GM12801 (cell line): Measurements from ENCODE around the gene SLC18A3.

ENCODE experiments used
- TF ChIP-seq, protein P1 (sequence below): IDR thresholded peaks from one replicate; pipeline ENCODE4 v1.5.1; 2011; ENCODE audit warnings: control low read depth; ENCODE audit not compliant: insufficient read length; ENCODE audit errors: extremely low read depth

SLC18A3 gene

DNA sequence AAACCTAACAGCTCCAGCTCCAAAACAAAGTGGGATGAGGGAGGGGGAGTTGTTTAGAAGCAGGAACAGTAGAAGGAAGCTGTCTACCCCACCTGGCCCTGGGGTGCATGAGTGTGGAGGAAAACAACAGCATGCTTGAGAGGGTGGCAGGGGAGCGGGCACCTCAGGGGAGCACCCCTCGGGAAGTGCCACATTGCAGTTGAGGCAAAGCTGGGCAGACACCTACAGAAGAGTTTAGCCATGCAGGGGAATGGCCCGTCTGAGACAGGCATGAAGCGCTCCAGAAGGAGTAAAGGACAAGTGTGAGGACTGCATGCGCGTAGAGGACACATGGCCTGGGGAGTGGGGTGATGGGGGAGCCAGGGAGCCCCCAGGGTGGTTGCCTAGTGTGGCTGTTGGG, 21.9 kb downstream of the SLC18A3 start:
- TF ChIP-seq, protein P1, sequence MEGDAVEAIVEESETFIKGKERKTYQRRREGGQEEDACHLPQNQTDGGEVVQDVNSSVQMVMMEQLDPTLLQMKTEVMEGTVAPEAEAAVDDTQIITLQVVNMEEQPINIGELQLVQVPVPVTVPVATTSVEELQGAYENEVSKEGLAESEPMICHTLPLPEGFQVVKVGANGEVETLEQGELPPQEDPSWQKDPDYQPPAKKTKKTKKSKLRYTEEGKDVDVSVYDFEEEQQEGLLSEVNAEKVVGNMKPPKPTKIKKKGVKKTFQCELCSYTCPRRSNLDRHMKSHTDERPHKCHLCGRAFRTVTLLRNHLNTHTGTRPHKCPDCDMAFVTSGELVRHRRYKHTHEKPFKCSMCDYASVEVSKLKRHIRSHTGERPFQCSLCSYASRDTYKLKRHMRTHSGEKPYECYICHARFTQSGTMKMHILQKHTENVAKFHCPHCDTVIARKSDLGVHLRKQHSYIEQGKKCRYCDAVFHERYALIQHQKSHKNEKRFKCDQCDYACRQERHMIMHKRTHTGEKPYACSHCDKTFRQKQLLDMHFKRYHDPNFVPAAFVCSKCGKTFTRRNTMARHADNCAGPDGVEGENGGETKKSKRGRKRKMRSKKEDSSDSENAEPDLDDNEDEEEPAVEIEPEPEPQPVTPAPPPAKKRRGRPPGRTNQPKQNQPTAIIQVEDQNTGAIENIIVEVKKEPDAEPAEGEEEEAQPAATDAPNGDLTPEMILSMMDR = no peak

DNA sequence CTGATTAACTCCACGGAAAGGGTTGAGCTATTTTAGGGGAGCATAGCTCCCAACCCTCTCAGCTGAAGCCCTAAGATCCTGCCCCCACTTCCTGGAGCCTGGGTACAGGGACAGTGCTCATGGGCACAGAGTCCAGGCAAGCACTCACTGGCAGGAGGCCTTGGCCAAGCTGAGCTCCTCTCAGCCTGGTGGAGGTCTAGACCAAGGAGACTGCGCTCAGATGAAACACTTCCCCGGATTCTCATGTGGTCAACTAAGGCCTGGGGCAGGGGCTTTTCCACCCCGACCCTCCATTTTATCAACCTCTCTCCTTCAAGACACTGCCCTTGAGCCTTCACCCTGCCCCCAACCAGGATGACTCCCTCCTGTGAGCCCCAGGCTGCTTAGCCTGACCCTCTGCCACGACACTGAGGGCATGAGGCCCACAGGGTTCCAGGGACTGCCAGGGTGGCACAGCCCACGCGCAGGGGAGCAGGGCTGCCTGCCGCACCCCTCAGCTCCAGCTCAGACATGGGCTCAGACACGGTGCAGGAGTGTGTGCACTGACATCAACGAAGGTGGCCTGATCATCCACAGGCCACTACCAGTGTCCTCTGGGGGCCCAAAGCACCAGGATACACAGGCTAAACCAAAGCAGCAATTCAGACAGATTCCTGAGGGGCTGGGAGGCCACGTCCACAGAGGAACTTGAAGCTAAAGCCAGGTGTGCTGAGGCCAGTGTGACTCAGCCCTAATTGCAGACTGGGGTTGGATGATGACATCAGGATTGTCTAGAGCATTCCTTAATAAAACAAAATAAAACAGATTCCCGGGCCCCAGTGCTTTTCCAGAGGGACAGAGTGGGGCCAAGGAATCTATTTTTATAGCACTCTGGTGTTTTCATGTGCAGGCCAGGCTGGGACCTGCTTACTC, 22.6 kb downstream of the SLC18A3 start:
- TF ChIP-seq, protein P1 = no peak

GRCh38 chr10:49633327-49634068, 23.4 kb downstream of the SLC18A3 start:
- TF ChIP-seq, protein P1 = no peak

- TF ChIP-seq, protein P1 = no peak
These were observed 24.1 kb downstream of the SLC18A3 start for GRCh38 chr10:49634069-49634660.

DNA sequence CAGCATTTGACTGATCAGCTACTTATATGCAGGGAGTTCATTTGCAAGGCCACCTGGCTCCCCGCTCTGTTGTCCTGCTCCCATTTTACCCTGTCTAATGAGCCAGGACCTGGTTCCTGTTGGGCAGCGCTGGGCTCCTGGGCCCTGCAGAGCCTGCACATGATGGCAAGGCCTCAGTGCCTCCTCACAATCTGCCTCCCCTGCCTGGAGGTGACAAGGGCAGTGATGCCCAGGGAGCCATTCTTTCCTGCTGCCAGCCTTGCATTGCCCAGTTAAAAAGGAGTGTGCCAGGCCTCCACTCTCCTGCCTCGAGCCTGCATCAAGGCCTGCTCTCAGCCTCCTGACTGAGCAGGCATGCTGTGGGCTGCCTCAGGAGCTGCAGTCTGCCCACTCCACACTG, 32.2 kb downstream of the SLC18A3 start:
- TF ChIP-seq, protein P1 = no peak

GRCh38 chr10:49643241-49644034, 33.3 kb downstream of the SLC18A3 start:
- TF ChIP-seq, protein P1 = no peak
